ENCODE data around the gene HES6.

DNA sequence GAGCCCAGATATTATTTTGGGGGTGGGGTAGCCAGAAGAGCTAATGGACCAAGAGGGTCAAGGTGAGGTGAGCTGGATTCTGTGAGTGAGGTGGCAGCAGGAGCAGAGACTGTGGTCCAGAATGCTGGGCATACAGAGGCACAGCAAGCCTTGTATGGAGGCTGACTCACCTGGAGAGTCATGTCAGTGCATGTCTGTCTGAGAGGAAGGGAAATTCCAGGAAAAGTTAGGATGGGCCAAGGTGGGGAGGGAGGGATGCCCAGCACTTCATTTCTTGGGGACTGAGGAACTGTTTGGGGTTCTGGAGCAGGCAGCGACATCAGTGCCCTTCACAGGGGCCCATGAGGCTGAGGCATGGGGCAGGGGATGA is 27.5 kb upstream of the HES6 start:
- TF ChIP-seq EZH2 (IDR thresholded peaks at IDR 0.05; ENCODE audit: insufficient read depth, poor library complexity, severe bottlenecking) (no peak), EZH2phosphoT487 (IDR thresholded peaks at IDR 0.05; ENCODE audit: insufficient read depth, low read depth) (no peak)
